ENCODE measurements around the gene OR8I2. TPM values are rescaled to one million over a fixed set of nuclear protein-coding genes. Genes with fewer than 3 reads are reported as not detected.

The OR8I2 gene
- total RNA-seq, 1 donor: not detected

Other genes with a start within 250 kb of the OR8I2 start
- not detected for gene TRIM51, start 210.0 kb upstream of the OR8I2 start, total RNA-seq
- not detected for gene OR5W2, start 178.7 kb upstream of the OR8I2 start, total RNA-seq
- gene OR5I1, start 156.9 kb upstream of the OR8I2 start, total RNA-seq: not detected
- not detected for gene OR10AG1, start 123.4 kb upstream of the OR8I2 start, total RNA-seq
- not detected for gene OR5F1, start 98.7 kb upstream of the OR8I2 start, total RNA-seq
- 0.10 TPM for gene OR5AS1, start 65.7 kb upstream of the OR8I2 start, total RNA-seq
- gene OR8H2, start 10.4 kb downstream of the OR8I2 start, total RNA-seq: not detected
- not detected for gene OR8H3, start 29.1 kb downstream of the OR8I2 start, total RNA-seq
- gene OR8J3, start 46.9 kb downstream of the OR8I2 start, total RNA-seq: not detected
- not detected for gene OR8K5, start 67.0 kb downstream of the OR8I2 start, total RNA-seq
- not detected for gene OR5J2, start 83.3 kb downstream of the OR8I2 start, total RNA-seq
- gene OR5T2, start 140.9 kb downstream of the OR8I2 start, total RNA-seq: not detected
- not detected for gene OR5T3, start 158.9 kb downstream of the OR8I2 start, total RNA-seq
- not detected for gene OR5T1, start 180.8 kb downstream of the OR8I2 start, total RNA-seq
- not detected for gene OR8H1, start 198.9 kb downstream of the OR8I2 start, total RNA-seq
- gene OR8K3, start 221.8 kb downstream of the OR8I2 start, total RNA-seq: not detected

All from mononuclear cell (primary cell).